Measurements from ENCODE around the gene GRAP. TPM values are rescaled to one million over a fixed set of nuclear protein-coding genes. Genes with fewer than 3 reads are reported as not detected.

Gene GRAP
- total and polyA plus RNA-seq, 12 donors = 0.99 to 3.7 (median 2.3) TPM

DNA sequence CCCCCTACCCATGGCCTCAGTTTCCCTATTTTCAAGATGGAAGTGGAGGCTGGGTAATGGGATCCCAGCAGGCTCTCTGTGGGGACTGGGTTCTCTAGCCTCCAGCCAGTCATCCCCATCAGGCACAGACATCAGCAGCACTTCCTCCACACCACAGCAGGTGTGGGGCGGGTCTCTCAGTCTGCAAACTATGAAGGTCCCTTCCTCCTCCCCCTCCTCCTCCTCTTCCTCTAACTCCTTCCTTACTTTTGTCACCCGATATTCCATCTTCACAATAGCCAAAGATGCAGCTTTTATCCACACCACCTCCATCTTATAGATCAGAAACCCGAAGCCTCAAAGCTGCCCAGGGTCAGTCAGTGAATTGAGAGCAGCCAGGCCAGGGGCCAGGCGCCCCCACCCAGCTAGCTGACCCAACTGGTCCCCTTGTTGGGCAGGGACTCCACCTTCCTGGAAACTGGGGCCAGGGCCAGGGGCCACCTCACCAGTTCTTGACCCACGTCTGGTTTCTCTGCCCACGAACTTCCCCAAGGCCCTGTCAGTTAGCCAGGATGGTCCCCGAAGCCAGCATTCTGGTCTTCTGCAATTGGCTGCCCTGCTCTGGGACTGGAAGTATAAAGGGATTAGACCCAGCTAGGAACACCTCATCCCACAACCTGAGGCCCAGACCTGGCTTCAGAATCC lies 44.7 kb downstream of the GRAP start:
- Histone ChIP-seq H3K4me3 (no peak overlapping the region), H3K27me3 (peaks cover 0 to 14% (median 0%) of the 10 kb centered on the region in 7 donors), H3K36me3 (no peaks in the 10 kb centered on the region), H3K27ac (no peak overlapping the region), H3K4me1 (peaks cover 0 to 33% (median 10%) of the 10 kb centered on the region in 9 donors), H3K9me3 (peaks cover 0 to 10% (median 0%) of the 10 kb centered on the region in 11 donors)
- TF ChIP-seq, protein P1, sequence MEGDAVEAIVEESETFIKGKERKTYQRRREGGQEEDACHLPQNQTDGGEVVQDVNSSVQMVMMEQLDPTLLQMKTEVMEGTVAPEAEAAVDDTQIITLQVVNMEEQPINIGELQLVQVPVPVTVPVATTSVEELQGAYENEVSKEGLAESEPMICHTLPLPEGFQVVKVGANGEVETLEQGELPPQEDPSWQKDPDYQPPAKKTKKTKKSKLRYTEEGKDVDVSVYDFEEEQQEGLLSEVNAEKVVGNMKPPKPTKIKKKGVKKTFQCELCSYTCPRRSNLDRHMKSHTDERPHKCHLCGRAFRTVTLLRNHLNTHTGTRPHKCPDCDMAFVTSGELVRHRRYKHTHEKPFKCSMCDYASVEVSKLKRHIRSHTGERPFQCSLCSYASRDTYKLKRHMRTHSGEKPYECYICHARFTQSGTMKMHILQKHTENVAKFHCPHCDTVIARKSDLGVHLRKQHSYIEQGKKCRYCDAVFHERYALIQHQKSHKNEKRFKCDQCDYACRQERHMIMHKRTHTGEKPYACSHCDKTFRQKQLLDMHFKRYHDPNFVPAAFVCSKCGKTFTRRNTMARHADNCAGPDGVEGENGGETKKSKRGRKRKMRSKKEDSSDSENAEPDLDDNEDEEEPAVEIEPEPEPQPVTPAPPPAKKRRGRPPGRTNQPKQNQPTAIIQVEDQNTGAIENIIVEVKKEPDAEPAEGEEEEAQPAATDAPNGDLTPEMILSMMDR (IDR thresholded peaks at IDR 0.05) = no peak
- intact Hi-C loops (cut with DNase I) = no loop called here
- ATAC-seq (no peak), DNase-seq (no peak)
- 73 to 84% methylated on average over 7 of the region's 7 CpGs for WGBS, 2 donors

DNA sequence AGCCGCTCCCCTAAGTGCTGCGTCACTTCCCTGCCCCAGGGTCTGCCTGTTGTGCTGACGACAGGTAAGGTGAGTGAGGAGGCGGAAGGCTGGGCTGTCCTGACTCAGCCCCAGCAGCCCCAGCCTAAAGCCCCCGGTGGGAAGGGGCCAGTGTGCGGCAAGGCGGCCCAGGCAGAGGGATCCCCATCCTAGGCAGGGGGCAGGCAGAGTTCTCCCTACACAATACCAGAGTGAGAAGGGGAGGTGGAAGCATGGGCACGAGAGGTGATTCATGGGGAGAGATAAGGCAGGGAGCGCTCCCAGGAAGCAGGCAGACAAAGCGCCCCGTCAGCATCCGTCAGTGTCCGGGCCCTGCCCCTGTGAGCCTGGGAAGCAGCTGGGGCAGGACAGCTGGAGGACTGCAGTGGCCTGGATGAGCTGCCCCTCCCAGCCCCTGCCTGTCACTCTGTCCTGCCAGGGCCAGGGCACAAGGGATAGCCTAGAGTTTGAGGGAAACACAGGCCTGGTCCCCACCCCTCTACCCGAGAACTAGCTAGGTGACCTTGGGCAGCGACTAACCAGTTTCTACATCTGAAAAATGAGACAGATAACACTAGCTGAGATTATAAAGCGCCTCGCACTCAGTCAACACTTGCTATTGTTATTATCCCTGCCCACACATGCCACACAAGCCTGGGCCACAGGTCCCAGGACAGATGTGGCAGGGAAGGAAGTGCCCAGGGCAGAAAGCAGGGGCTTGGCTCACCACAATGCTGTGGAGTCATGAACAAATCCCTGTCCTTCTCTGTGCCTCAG lies 46.0 kb downstream of the GRAP start:
- no peak for DNase-seq
- TF ChIP-seq, protein P1 (IDR thresholded peaks at IDR 0.05) = no peak
- Histone ChIP-seq H3K4me3 (no peak overlapping the region), H3K27ac (no peak overlapping the region), H3K9me3 (peaks cover 0 to 10% (median 1%) of the 10 kb centered on the region in 11 donors), H3K36me3 (no peaks in the 10 kb centered on the region), H3K4me1 (peaks cover 0 to 33% (median 10%) of the 10 kb centered on the region in 9 donors), H3K27me3 (peaks cover 0 to 14% (median 0%) of the 10 kb centered on the region in 7 donors)
- 77 to 82% methylated on average over 17 of the region's 17 CpGs for WGBS, 2 donors
- intact Hi-C loops (cut with DNase I) = no loop called here
- no peak for ATAC-seq

DNA sequence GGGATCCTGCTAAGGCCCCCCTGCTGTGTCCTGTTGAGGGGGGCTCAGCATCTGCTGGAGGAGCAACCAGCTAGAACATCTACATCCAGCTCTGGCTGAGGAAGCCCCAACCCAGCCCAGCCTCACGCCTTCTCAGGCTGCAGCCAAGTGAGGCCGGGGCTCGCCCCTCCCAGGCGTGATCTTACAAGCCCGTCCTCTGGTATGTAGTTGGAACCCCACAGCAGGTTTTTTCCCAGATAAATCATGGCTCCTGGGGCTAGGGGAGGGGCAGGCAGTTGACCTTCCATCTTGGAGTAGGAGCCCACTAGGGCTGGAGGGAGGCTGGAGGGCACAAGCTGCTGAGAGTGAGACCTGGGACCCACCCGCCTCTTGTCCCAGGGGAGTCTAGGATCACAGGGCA lies 46.8 kb downstream of the GRAP start:
- whole genome bisulfite sequencing, 2 donors = 84 to 89% methylated on average over 6 of the region's 6 CpGs
- no peaks in the 10 kb centered on the region for H3K36me3 ChIP-seq
- peaks cover 0 to 18% (median 9%) of the 10 kb centered on the region in 11 donors for H3K9me3 ChIP-seq
- ATAC-seq (no peak), DNase-seq (no peak)
- H3K4me1 ChIP-seq = peaks cover 0 to 32% (median 9%) of the 10 kb centered on the region in 9 donors
- peaks cover 0 to 14% (median 0%) of the 10 kb centered on the region in 7 donors for H3K27me3 ChIP-seq
- intact Hi-C loops (cut with DNase I) = no loop called here
- no peak overlapping the region for H3K4me3 ChIP-seq
- H3K27ac ChIP-seq = no peak overlapping the region
- TF ChIP-seq, protein P1 (IDR thresholded peaks at IDR 0.05) = no peak

DNA sequence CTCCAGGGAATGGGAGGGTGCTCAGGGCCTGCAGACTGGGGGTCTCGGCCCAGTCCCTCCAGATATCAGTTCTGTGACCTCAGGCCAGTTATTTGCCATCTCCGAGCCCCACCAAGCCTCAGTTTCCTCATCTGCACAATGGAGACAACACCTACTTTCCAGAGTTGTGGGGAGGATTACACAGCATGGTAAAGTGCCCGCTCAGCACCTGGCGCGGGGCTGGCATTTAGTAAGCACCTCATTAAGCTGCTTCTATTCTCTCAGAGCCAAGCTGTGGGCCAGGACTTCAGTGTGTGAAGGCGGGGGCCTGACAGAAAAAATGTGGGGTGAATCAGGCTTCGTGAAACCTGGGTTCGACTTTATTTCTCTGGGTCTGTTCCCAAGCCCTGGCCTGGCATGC lies 47.4 kb downstream of the GRAP start:
- WGBS, 2 donors = 96% methylated on average over 8 of the region's 8 CpGs
- Histone ChIP-seq H3K9me3 (peaks cover 0 to 19% (median 9%) of the 10 kb centered on the region in 11 donors), H3K4me3 (no peak overlapping the region), H3K36me3 (no peaks in the 10 kb centered on the region), H3K27me3 (peaks cover 0 to 13% (median 0%) of the 10 kb centered on the region in 7 donors), H3K4me1 (peaks cover 0 to 29% (median 5%) of the 10 kb centered on the region in 9 donors), H3K27ac (no peak overlapping the region)
- intact Hi-C loops (cut with DNase I) = no loop called here
- no peak for ATAC-seq
- TF ChIP-seq, protein P1 (IDR thresholded peaks at IDR 0.05) = no peak
- no peak for DNase-seq
